Ishikawa (cell line): ENCODE results near the gene DMBT1.

Experiments
- CEBPB ChIP-seq: IDR thresholded peaks from 2 replicates; pipeline ENCODE4 v1.6.1; 2012
- CREB1 ChIP-seq: IDR thresholded peaks from 2 replicates; pipeline ENCODE4 v1.6.1; 2012; ENCODE audit warnings: low read depth
- EGR1 ChIP-seq: IDR thresholded peaks from 2 replicates; pipeline ENCODE4 v1.6.1; 2012
- EP300 ChIP-seq: IDR thresholded peaks from 2 replicates; pipeline ENCODE4 v1.6.1; 2012; ENCODE audit warnings: borderline replicate concordance
- FOXM1 ChIP-seq: IDR thresholded peaks from 2 replicates; pipeline ENCODE4 v1.6.1; 2012; ENCODE audit warnings: low read depth, borderline replicate concordance
- RAD21 ChIP-seq: IDR thresholded peaks from 2 replicates; pipeline ENCODE4 v1.6.1; 2012; ENCODE audit warnings: low read depth
- TAF1 ChIP-seq: IDR thresholded peaks from 2 replicates; pipeline ENCODE4 v1.6.1; 2012; ENCODE audit warnings: low read depth, mild to moderate bottlenecking
- TCF12 ChIP-seq: IDR thresholded peaks from 2 replicates; pipeline ENCODE4 v1.6.1; 2012; ENCODE audit warnings: low read depth
- TEAD4 ChIP-seq: IDR thresholded peaks from 2 replicates; pipeline ENCODE4 v1.6.1; 2012
- YY1 ChIP-seq: IDR thresholded peaks from 2 replicates; pipeline ENCODE4 v1.6.1; 2012; ENCODE audit warnings: low read depth
- ZBTB7A ChIP-seq: IDR thresholded peaks from 2 replicates; pipeline ENCODE4 v1.6.1; 2012; ENCODE audit warnings: low read depth
- TF ChIP-seq, protein P1 (sequence below): IDR thresholded peaks from 2 replicates; pipeline ENCODE4 v1.6.1; 2012; ENCODE audit warnings: low read depth, mild to moderate bottlenecking
- TF ChIP-seq, protein P2 (sequence below): IDR thresholded peaks from 2 replicates; pipeline ENCODE4 v1.6.1; 2012
- TF ChIP-seq, protein P3 (sequence below): IDR thresholded peaks from 2 replicates; pipeline ENCODE4 v1.6.1; 2012

The DMBT1 gene

DNA sequence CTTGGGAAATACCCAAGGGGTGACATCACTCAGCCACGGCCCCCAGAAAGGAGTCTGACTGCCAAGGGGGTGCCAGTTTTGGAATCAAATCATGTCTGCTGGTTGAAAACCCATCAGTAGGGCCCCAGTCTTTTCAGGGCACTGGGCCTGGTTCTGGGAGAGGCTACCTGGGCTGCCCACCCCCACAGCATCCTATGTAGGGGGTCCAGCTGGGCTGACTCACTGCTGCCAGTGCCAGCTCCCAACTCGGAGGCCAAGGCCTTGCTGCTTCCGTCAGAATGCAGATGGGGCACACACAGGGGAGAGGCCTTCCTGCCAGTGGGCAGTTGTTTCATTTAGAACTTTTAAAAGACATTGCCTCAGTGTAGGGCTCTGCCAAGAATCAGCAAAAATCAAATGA is 39.5 kb upstream of the DMBT1 start:
- TF ChIP-seq CEBPB = no peak
- no peak for TF ChIP-seq EP300
- TF ChIP-seq, protein P1, sequence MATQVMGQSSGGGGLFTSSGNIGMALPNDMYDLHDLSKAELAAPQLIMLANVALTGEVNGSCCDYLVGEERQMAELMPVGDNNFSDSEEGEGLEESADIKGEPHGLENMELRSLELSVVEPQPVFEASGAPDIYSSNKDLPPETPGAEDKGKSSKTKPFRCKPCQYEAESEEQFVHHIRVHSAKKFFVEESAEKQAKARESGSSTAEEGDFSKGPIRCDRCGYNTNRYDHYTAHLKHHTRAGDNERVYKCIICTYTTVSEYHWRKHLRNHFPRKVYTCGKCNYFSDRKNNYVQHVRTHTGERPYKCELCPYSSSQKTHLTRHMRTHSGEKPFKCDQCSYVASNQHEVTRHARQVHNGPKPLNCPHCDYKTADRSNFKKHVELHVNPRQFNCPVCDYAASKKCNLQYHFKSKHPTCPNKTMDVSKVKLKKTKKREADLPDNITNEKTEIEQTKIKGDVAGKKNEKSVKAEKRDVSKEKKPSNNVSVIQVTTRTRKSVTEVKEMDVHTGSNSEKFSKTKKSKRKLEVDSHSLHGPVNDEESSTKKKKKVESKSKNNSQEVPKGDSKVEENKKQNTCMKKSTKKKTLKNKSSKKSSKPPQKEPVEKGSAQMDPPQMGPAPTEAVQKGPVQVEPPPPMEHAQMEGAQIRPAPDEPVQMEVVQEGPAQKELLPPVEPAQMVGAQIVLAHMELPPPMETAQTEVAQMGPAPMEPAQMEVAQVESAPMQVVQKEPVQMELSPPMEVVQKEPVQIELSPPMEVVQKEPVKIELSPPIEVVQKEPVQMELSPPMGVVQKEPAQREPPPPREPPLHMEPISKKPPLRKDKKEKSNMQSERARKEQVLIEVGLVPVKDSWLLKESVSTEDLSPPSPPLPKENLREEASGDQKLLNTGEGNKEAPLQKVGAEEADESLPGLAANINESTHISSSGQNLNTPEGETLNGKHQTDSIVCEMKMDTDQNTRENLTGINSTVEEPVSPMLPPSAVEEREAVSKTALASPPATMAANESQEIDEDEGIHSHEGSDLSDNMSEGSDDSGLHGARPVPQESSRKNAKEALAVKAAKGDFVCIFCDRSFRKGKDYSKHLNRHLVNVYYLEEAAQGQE = no peak
- TF ChIP-seq, protein P2, sequence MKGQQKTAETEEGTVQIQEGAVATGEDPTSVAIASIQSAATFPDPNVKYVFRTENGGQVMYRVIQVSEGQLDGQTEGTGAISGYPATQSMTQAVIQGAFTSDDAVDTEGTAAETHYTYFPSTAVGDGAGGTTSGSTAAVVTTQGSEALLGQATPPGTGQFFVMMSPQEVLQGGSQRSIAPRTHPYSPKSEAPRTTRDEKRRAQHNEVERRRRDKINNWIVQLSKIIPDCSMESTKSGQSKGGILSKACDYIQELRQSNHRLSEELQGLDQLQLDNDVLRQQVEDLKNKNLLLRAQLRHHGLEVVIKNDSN = no peak
- no peak for TF ChIP-seq TAF1
- TF ChIP-seq ZBTB7A = no peak
- TF ChIP-seq YY1 = no peak

DNA sequence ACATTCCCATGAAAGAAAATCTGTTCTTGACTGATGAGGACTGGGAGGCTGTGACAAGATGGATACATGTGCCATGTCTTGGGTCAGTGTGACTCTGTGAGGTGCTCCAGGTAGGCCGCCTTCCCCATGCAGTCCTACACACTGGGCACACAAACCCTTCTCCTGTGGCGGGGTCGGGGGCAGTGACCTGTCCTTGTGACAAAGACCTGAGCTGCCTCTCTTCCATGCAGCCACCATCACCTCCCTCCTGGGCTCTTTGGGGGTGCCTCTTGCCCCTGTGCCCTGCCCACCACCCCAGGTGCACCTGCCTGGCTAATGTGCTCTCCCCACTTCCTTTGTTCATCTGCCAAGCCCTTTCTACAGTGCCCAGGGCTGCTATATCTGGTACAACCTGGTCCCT is 35.7 kb upstream of the DMBT1 start:
- TF ChIP-seq, protein P1 = no peak
- no peak for TF ChIP-seq CREB1
- TF ChIP-seq YY1 = no peak
- TF ChIP-seq EP300 = no peak
- no peak for TF ChIP-seq EGR1
- TF ChIP-seq, protein P2 = no peak
- TF ChIP-seq FOXM1 = no peak

DNA sequence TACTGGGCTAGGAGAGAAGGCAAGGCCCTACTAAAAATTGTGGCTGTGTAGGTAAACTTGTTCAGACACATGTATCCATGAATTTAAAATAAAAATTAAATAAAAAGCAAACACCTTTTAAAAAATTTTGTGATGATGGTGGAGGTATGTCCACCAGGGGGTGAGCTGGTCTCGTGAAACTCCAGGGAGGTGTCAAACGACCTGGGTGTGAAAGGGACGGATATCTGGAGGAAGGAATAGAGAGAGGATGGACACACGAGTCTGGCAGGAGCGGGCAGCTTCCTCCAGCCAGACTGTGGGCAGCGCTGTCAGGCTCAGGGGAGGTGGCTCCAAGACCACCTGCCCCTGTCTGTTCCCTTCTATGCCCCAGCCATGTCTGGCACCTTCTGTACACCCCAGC is 34.8 kb upstream of the DMBT1 start:
- TF ChIP-seq RAD21 = peak; percentile 63
- TF ChIP-seq, protein P3, sequence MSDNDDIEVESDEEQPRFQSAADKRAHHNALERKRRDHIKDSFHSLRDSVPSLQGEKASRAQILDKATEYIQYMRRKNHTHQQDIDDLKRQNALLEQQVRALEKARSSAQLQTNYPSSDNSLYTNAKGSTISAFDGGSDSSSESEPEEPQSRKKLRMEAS = no peak

DNA sequence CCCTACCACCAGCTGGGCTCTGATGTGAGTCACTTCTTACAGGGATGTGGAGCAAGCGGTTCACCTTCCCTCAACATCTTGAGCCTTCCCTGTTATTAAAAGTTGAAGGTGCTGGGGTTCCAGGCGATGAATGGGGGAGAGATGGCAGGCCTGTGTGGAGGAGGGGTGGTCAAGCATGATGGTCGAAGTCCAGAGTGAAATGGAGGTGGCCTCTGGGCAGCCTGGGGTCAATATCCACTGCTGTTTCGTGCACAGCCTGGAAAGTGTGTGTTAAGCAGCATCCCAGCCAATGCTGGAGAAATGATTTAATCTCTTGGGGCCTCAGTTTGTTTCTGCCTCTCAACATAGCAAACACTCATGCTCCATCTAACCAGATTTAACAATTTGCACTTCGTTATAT is 33.7 kb upstream of the DMBT1 start:
- TF ChIP-seq TEAD4 (no peak), RAD21 (no peak), EP300 (no peak), TCF12 (no peak), YY1 (no peak)
- TF ChIP-seq, protein P2 = no peak

DNA sequence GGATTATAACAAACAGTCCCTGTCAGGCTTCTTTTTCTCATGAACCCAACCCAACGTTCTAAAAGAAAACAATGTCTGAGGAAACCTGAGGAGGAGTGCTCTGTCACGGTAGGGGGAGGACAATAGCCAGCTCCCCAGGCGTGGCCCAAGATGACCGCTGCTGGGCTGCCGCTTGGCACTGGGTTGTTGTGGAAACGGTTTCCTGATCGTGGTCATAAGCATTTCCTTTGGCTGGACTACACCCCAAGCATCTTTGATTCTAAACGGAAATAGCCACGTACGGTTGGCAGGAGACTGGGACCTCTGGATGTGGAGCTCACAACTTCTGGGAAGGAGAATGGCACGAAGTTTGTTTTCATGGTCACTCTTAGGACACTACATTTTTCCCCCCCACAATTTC is 30.4 kb upstream of the DMBT1 start:
- no peak for TF ChIP-seq TCF12
- no peak for TF ChIP-seq ZBTB7A
- TF ChIP-seq, protein P3 = no peak
- no peak for TF ChIP-seq EP300
- no peak for TF ChIP-seq EGR1

DNA sequence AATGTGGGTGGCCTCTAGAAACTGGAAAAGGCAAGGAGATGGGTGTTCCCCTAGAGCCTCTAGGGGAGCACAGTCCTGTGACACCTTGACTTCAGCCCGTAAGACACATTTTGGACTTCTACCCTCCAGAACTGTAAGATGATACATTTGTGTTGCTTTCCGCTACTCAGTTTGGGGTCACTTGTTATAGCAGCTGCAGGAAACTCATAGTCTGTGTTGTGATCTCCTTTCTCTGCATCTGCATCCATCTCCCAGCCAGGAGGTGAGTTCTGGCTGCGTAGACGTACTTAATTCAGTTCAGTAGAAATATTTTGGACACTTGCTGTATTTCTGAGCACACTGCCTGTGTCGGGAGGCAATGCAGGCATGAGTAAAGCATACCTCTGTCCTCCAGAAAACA is 29.3 kb upstream of the DMBT1 start:
- TF ChIP-seq, protein P1 = no peak
- TF ChIP-seq EGR1 = no peak
- TF ChIP-seq FOXM1 = no peak
- TF ChIP-seq, protein P2 = no peak
- no peak for TF ChIP-seq ZBTB7A
- no peak for TF ChIP-seq TEAD4
- no peak for TF ChIP-seq TAF1
- TF ChIP-seq, protein P3 = no peak
- no peak for TF ChIP-seq EP300
